ENCODE measurements around the gene NECAP2.
"Not testable (repeated sequence)": the region's sequence is repeated elsewhere in the genome, so short reads cannot be mapped to it uniquely, and the experiment has no call there.

DNA sequence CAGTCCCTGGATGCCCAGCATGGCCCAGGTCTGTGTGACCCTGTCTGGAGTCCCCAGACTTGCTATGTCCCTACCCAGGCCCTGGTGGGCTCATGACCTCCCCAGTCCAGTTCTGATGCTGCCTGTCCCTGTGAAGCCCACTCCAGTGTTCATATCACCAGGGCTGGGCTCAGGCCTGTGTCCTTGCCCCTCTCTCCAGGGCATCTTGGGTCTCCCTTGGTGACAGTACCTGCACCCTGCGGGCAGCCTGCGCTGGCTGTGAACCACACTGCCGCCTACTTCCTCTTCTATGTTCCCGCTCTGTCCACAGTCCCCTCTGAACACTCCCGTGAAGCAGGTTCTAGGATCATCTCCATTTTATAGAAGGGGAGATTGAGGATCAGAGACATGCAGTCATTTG lies 60.5 kb downstream of the NECAP2 start:
- TF ChIP-seq, protein P1, sequence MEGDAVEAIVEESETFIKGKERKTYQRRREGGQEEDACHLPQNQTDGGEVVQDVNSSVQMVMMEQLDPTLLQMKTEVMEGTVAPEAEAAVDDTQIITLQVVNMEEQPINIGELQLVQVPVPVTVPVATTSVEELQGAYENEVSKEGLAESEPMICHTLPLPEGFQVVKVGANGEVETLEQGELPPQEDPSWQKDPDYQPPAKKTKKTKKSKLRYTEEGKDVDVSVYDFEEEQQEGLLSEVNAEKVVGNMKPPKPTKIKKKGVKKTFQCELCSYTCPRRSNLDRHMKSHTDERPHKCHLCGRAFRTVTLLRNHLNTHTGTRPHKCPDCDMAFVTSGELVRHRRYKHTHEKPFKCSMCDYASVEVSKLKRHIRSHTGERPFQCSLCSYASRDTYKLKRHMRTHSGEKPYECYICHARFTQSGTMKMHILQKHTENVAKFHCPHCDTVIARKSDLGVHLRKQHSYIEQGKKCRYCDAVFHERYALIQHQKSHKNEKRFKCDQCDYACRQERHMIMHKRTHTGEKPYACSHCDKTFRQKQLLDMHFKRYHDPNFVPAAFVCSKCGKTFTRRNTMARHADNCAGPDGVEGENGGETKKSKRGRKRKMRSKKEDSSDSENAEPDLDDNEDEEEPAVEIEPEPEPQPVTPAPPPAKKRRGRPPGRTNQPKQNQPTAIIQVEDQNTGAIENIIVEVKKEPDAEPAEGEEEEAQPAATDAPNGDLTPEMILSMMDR (IDR thresholded peaks at IDR 0.05; ENCODE audit: low read length), result not testable (repeated sequence)
- not testable (repeated sequence) for TF ChIP-seq EZH2 (optimal IDR thresholded peaks at IDR 0.05; ENCODE audit: low read depth, low read length)
